HG03103 (cell line): ENCODE data around the gene SULT1A2.
"Not testable (repeated sequence)": the region's sequence is repeated elsewhere in the genome, so short reads cannot be mapped to it uniquely, and the experiment has no call there.

Source experiments
- ATAC-seq: cut with Tn5 transposase; IDR thresholded peaks from one replicate; pipeline ENCODE4 v1.9.1; 2021; ENCODE audit warnings: low read depth; ENCODE audit not compliant: unreplicated experiment

The SULT1A2 gene

GRCh38 chr16:28609631-28610594 is 13.1 kb upstream of the SULT1A2 start, which contains the start of gene SULT1A1:
SULT1A1 (minus strand) TSS chr16:28610044; CDS start chr16:28608855, 1,189 bp downstream.
- no peak for ATAC-seq

GRCh38 chr16:28608867-28609596 is 12.2 kb upstream of the SULT1A2 start:
- not testable (repeated sequence) for ATAC-seq

GRCh38 chr16:28608496-28608808 is 11.6 kb upstream of the SULT1A2 start:
- not testable (repeated sequence) for ATAC-seq

- not testable (repeated sequence) for ATAC-seq
Measured at GRCh38 chr16:28607681-28608495, 11.0 kb upstream of the SULT1A2 start.

- ATAC-seq: no peak
Measured at GRCh38 chr16:28607116-28607623, 10.3 kb upstream of the SULT1A2 start.

GRCh38 chr16:28606291-28607115 is 9.7 kb upstream of the SULT1A2 start:
- no peak for ATAC-seq

- no peak for ATAC-seq
Measured at GRCh38 chr16:28604186-28604565, 7.3 kb upstream of the SULT1A2 start.

- ATAC-seq: no peak
Measured at GRCh38 chr16:28603381-28604185, 6.7 kb upstream of the SULT1A2 start.

- ATAC-seq: no peak
Measured at GRCh38 chr16:28602529-28602928, 5.7 kb upstream of the SULT1A2 start.

GRCh38 chr16:28602062-28602461 is 5.2 kb upstream of the SULT1A2 start:
- ATAC-seq: not testable (repeated sequence)

GRCh38 chr16:28601589-28601988 is 4.7 kb upstream of the SULT1A2 start:
- not testable (repeated sequence) for ATAC-seq

GRCh38 chr16:28600965-28601364 is 4.1 kb upstream of the SULT1A2 start:
- not testable (repeated sequence) for ATAC-seq

GRCh38 chr16:28599377-28600285 is 2.8 kb upstream of the SULT1A2 start:
- ATAC-seq: not testable (repeated sequence)

- no peak for ATAC-seq
Measured at GRCh38 chr16:28597692-28598261, 927 bp upstream of the SULT1A2 start.

GRCh38 chr16:28596115-28596630 is 677 bp downstream of the SULT1A2 start:
- no peak for ATAC-seq

GRCh38 chr16:28595451-28595850 is 1.4 kb downstream of the SULT1A2 start:
- ATAC-seq: not testable (repeated sequence)

- ATAC-seq: no peak
Measured at GRCh38 chr16:28592979-28593553, 3.8 kb downstream of the SULT1A2 start.
